Common myeloid progenitor, CD34-positive (primary cell): ENCODE measurements around the gene KRR1.
A peak's percentile ranks its signal among the peaks of the same experiment; 100 is the strongest.
"Not testable (repeated sequence)": the region's sequence is repeated elsewhere in the genome, so short reads cannot be mapped to it uniquely, and the experiment has no call there.

Experiments
- CTCF ChIA-PET: fragments of 350-600 bp; sonication (Branson Sonifier 250); formaldehyde crosslinking; loops from one replicate; lab custom pipeline; 2021; ENCODE audit warnings: antibody characterized with exemption; lab: Charles Lee
- POLR2A ChIA-PET: fragments of 350-600 bp; sonication (Branson Sonifier 250); formaldehyde crosslinking; loops from one replicate; lab custom pipeline; 2021; ENCODE audit warnings: antibody characterized with exemption; lab: Charles Lee
- DNase-seq, 3 donors: peaks; one replicate each; pipeline versions ENCODE4 v3.0.0 to v3.0.0-alpha.2; 2013
- H3K27ac ChIP-seq, 2 experiments: 1 replicate in 1 of 2; 2 replicates in 1 of 2; pipeline ENCODE4 v1.7.0; 2013; ENCODE audit warnings: inconsistent platforms in 2 of 2, low read length in 2 of 2, mild to moderate bottlenecking in 2 of 2, low read depth in 1 of 2, moderate library complexity in 1 of 2; ENCODE audit not compliant: severe bottlenecking in 2 of 2, insufficient read depth in 1 of 2, poor library complexity in 1 of 2
- H3K27me3 ChIP-seq, 5 experiments: replicated peaks in 2 of 5; 1 replicate in 3 of 5; 2 replicates in 2 of 5; pipeline versions ENCODE4 v1.6.1 to v1.7.0; 2013; ENCODE audit warnings: low read length in 4 of 5, mild to moderate bottlenecking in 2 of 5, moderate library complexity in 2 of 5, inconsistent platforms in 1 of 5; ENCODE audit not compliant: insufficient read depth in 5 of 5, control insufficient read depth in 4 of 5
- H3K36me3 ChIP-seq, 4 experiments: 1 replicate in 2 of 4; 2 replicates in 2 of 4; pipeline versions ENCODE4 v1.6.1 to v1.7.0; 2013; ENCODE audit warnings: low read length in 3 of 4, control low read depth in 1 of 4, mild to moderate bottlenecking in 1 of 4; ENCODE audit not compliant: control insufficient read depth in 4 of 4, insufficient read depth in 4 of 4
- H3K4me1 ChIP-seq, 4 experiments: 1 replicate in 3 of 4; 2 replicates in 1 of 4; pipeline versions ENCODE4 v1.6.1 to v1.7.1; 2013; ENCODE audit warnings: low read length in 3 of 4, mild to moderate bottlenecking in 3 of 4, control low read depth in 1 of 4, inconsistent platforms in 1 of 4, moderate library complexity in 1 of 4; ENCODE audit not compliant: control insufficient read depth in 4 of 4, insufficient read depth in 4 of 4; ENCODE audit errors: control extremely low read depth in 1 of 4
- H3K4me3 ChIP-seq, 7 experiments: 1 replicate in 4 of 7; 2 replicates in 3 of 7; pipeline versions ENCODE4 v1.5.1 to v1.7.0; 2013; ENCODE audit warnings: mild to moderate bottlenecking in 7 of 7, low read length in 6 of 7, moderate library complexity in 6 of 7, inconsistent platforms in 2 of 7, low read depth in 2 of 7, control low read depth in 1 of 7; ENCODE audit not compliant: insufficient read depth in 4 of 7, control insufficient read depth in 1 of 7; ENCODE audit errors: extremely low read depth in 1 of 7
- H3K9me3 ChIP-seq, 5 experiments: 1 replicate in 4 of 5; 2 replicates in 1 of 5; pipeline versions ENCODE4 v1.6.1 to v1.7.1; 2013; ENCODE audit warnings: low read length in 4 of 5, mild to moderate bottlenecking in 2 of 5, inconsistent platforms in 1 of 5, low read depth in 1 of 5, moderate library complexity in 1 of 5; ENCODE audit not compliant: control insufficient read depth in 4 of 5, insufficient read depth in 2 of 5; ENCODE audit errors: control extremely low read depth in 1 of 5
- WGBS: methylation state at CpG from one replicate; pipeline ENCODE4 v1.1.5; 2013; ENCODE audit not compliant: insufficient coverage; 5-methylcytosine and 5-hydroxymethylcytosine counted together

The KRR1 gene

GRCh38 chr12:75489187-75489586 is 22.2 kb downstream of the KRR1 start:
- no peaks in the 10 kb centered on the region for H3K27me3 ChIP-seq
- no peak overlapping the region for H3K27ac ChIP-seq
- 100% methylated on average over 1 of the region's 2 CpGs for WGBS
- H3K36me3 ChIP-seq: peaks cover 4 to 72% (median 26%) of the 10 kb centered on the region in 4 experiments
- no peak for DNase-seq
- CTCF ChIA-PET: interaction anchor here (0.8 to 1.9 kb wide), 8 partner anchors 8 to 159 kb away, joined by 3 to 4 read pairs (median 3); partner anchors contain the start of genes CAPS2, GLIPR1L1 and GLIPR1L2
- H3K4me1 ChIP-seq: peaks cover 9 to 39% (median 18%) of the 10 kb centered on the region in 4 experiments
- no peaks in the 10 kb centered on the region for H3K9me3 ChIP-seq
- H3K4me3 ChIP-seq: no peak overlapping the region
- POLR2A ChIA-PET: interaction anchor here (0.8 kb wide), 1 partner anchor 97 kb away, joined by 4 read pairs; no protein-coding TSS in a partner anchor

GRCh38 chr12:75488553-75488952 is 22.9 kb downstream of the KRR1 start:
- H3K4me1 ChIP-seq: peaks cover 13 to 45% (median 24%) of the 10 kb centered on the region in 4 experiments
- no peak overlapping the region for H3K27ac ChIP-seq
- ChIA-PET CTCF (interaction anchor here (0.8 to 1.9 kb wide), 9 partner anchors 9 to 158 kb away, joined by 3 to 6 read pairs (median 3); partner anchors contain the start of genes CAPS2 and GLIPR1L2), POLR2A (interaction anchor here (0.8 kb wide), 1 partner anchor 97 kb away, joined by 4 read pairs; no protein-coding TSS in a partner anchor)
- H3K27me3 ChIP-seq: no peaks in the 10 kb centered on the region
- H3K4me3 ChIP-seq: no peak overlapping the region
- no peaks in the 10 kb centered on the region for H3K9me3 ChIP-seq
- peaks cover 4 to 71% (median 22%) of the 10 kb centered on the region in 4 experiments for H3K36me3 ChIP-seq
- peak in 2 of 3 donors; percentile 48 to 56 for DNase-seq

DNA sequence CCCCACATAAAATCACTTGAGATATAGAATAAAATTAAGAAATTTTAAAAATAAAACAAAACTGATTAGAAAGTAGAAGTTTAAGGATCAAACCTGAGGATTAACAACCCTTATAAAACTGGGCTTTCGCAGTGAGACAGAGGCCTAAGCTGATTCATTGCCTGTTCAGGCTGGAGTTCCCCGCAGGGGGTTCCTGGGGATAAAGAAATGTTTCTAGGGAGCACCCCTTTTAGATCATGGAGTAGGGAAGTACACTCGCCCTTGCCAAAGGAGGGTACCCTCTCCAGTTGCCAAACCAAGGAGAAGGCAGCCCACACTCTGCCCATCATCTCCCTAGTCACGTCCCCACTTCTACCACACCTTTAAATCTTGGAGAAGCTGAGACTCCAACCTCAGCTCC is 24.1 kb downstream of the KRR1 start:
- H3K27me3 ChIP-seq: no peaks in the 10 kb centered on the region
- 96% methylated on average over 4 of the region's 4 CpGs for WGBS
- H3K4me1 ChIP-seq: peaks cover 21 to 50% (median 30%) of the 10 kb centered on the region in 4 experiments
- H3K27ac ChIP-seq: no peak overlapping the region
- CTCF ChIA-PET: interaction anchor here (0.7 to 1.6 kb wide), 7 partner anchors 8 to 550 kb away, joined by 3 to 6 read pairs (median 3); partner anchors contain the start of gene GLIPR1L2
- H3K4me3 ChIP-seq: no peak overlapping the region
- DNase-seq: no peak
- POLR2A ChIA-PET: no interaction called here
- H3K36me3 ChIP-seq: peaks cover 3 to 67% (median 19%) of the 10 kb centered on the region in 4 experiments
- H3K9me3 ChIP-seq: no peaks in the 10 kb centered on the region

- H3K4me1 ChIP-seq: peaks cover 43 to 75% (median 50%) of the 10 kb centered on the region in 4 experiments
- H3K27me3 ChIP-seq, DNase-seq, H3K9me3 ChIP-seq: not testable (repeated sequence)
- WGBS: 100% methylated on average over 1 of the region's 2 CpGs
- peak overlapping the region in 1 of 2 experiments; percentile 38 for H3K27ac ChIP-seq
- POLR2A ChIA-PET: interaction anchor here (0.7 to 1.5 kb wide), 3 partner anchors 12 to 93 kb away, joined by 3 to 4 read pairs (median 3); no protein-coding TSS in a partner anchor
- peak overlapping the region in 4 of 7 experiments; percentile 30 to 91 (median 68) for H3K4me3 ChIP-seq
- CTCF ChIA-PET: interaction anchor here (0.9 to 7.8 kb wide), 25 partner anchors 8 to 553 kb away, joined by 3 to 70 read pairs (median 5); partner anchors contain the start of genes CAPS2, GLIPR1L1, GLIPR1L2 and KRR1
- H3K36me3 ChIP-seq: peaks cover 2 to 46% (median 10%) of the 10 kb centered on the region in 4 experiments
These were observed 27.0 kb downstream of the KRR1 start for GRCh38 chr12:75484450-75484849.

GRCh38 chr12:75483431-75483830 is 28.0 kb downstream of the KRR1 start:
- Histone ChIP-seq H3K9me3 (no peaks in the 10 kb centered on the region), H3K4me3 (peak overlapping the region in 6 of 7 experiments; percentile 67 to 91 (median 68)), H3K36me3 (peaks cover under 1 to 42% (median 7%) of the 10 kb centered on the region in 4 experiments), H3K27me3 (no peaks in the 10 kb centered on the region), H3K27ac (peak overlapping the region; percentile 80 to 87), H3K4me1 (peaks cover 53 to 79% (median 59%) of the 10 kb centered on the region in 4 experiments)
- DNase-seq: no peak
- 59% methylated on average over 2 of the region's 2 CpGs for WGBS
- ChIA-PET POLR2A (interaction anchor here (1.5 kb wide), 1 partner anchor 13 kb away, joined by 3 read pairs; no protein-coding TSS in a partner anchor), CTCF (interaction anchor here (0.6 to 7.8 kb wide), 19 partner anchors 8 to 1341 kb away, joined by 3 to 70 read pairs (median 13); partner anchors contain the start of genes GLIPR1L1 and GLIPR1L2)

DNA sequence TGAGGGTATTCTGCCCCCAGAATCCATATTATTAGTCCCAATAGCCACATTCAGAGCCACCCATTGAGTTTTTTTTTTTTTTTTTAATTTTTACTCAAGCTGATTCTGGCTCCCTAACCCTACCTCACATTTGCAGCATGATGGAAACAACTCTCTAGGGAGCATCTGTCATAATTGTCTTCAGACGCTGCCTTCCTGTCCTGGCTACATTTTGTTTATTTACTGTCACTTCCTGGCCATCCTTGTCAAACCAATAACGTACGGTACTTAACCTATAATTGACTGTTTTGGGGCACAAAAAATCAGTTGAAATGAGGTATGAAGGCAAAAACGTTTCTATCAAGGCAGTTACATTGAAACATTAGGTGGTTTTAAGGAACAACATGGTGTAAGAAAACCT is 28.8 kb downstream of the KRR1 start:
- DNase-seq: peak in 2 of 3 donors; percentile 29 to 31
- Histone ChIP-seq H3K27me3 (no peaks in the 10 kb centered on the region), H3K4me3 (peak overlapping the region in 6 of 7 experiments; percentile 67 to 91 (median 68)), H3K4me1 (peaks cover 61 to 87% (median 66%) of the 10 kb centered on the region in 4 experiments), H3K36me3 (peaks cover 0 to 38% (median 7%) of the 10 kb centered on the region in 4 experiments), H3K27ac (peak overlapping the region; percentile 80 to 87), H3K9me3 (no peaks in the 10 kb centered on the region)
- ChIA-PET POLR2A (no interaction called here), CTCF (interaction anchor here (1.1 to 7.8 kb wide), 10 partner anchors 8 to 149 kb away, joined by 4 to 70 read pairs (median 16); partner anchors contain the start of genes GLIPR1L1 and GLIPR1L2)
- WGBS: 44% methylated on average over 1 of the region's 4 CpGs
